HG03575 (cell line): ENCODE data around the gene PRKG1.
"Not testable (repeated sequence)": the region's sequence is repeated elsewhere in the genome, so short reads cannot be mapped to it uniquely, and the experiment has no call there.

Experiments
- ATAC-seq: cut with Tn5 transposase; IDR thresholded peaks from one replicate; pipeline ENCODE4 v1.9.1; 2021; ENCODE audit not compliant: unreplicated experiment, insufficient number of reproducible peaks, low FRiP score; ENCODE audit errors: extremely low read depth

Gene PRKG1

GRCh38 chr10:51340845-51341610, 266.7 kb downstream of the PRKG1 start:
- no peak for ATAC-seq

GRCh38 chr10:51341745-51342144, 267.5 kb downstream of the PRKG1 start:
- not testable (repeated sequence) for ATAC-seq

GRCh38 chr10:51342381-51342780, 268.1 kb downstream of the PRKG1 start:
- no peak for ATAC-seq

- ATAC-seq = no peak
These were observed 269.1 kb downstream of the PRKG1 start for GRCh38 chr10:51343391-51343790.

GRCh38 chr10:51344371-51344770, 270.1 kb downstream of the PRKG1 start:
- no peak for ATAC-seq

- ATAC-seq = no peak
These were observed 274.3 kb downstream of the PRKG1 start for GRCh38 chr10:51348622-51349021.

- ATAC-seq = no peak
These were observed 282.9 kb downstream of the PRKG1 start for GRCh38 chr10:51357170-51357569.

- ATAC-seq = no peak
These were observed 283.9 kb downstream of the PRKG1 start for GRCh38 chr10:51358227-51358626.

- ATAC-seq = no peak
These were observed 289.1 kb downstream of the PRKG1 start for GRCh38 chr10:51363415-51363814.

- ATAC-seq = no peak
These were observed 290.4 kb downstream of the PRKG1 start for GRCh38 chr10:51364674-51365073.

- no peak for ATAC-seq
These were observed 291.8 kb downstream of the PRKG1 start for GRCh38 chr10:51366044-51366443.

- ATAC-seq = no peak
These were observed 292.8 kb downstream of the PRKG1 start for GRCh38 chr10:51367127-51367526.

- ATAC-seq = no peak
These were observed 293.4 kb downstream of the PRKG1 start for GRCh38 chr10:51367694-51368093.

GRCh38 chr10:51368943-51369342, 294.7 kb downstream of the PRKG1 start:
- no peak for ATAC-seq

GRCh38 chr10:51369903-51370302, 295.6 kb downstream of the PRKG1 start:
- ATAC-seq = no peak

GRCh38 chr10:51371743-51372142, 297.5 kb downstream of the PRKG1 start:
- ATAC-seq = no peak

- no peak for ATAC-seq
These were observed 301.5 kb downstream of the PRKG1 start for GRCh38 chr10:51375790-51376189.

- ATAC-seq = no peak
These were observed 303.0 kb downstream of the PRKG1 start for GRCh38 chr10:51377070-51377931.

- ATAC-seq = no peak
These were observed 303.8 kb downstream of the PRKG1 start for GRCh38 chr10:51377932-51378599.

- no peak for ATAC-seq
These were observed 307.9 kb downstream of the PRKG1 start for GRCh38 chr10:51382181-51382580.
